GM12864 (cell line): ENCODE data around the gene ARMCX4.
"Not testable (repeated sequence)": the region's sequence is repeated elsewhere in the genome, so short reads cannot be mapped to it uniquely, and the experiment has no call there.

Source experiments
- DNase-seq: peaks from one replicate; pipeline ENCODE4 v3.0.0-alpha.2; 2011; ENCODE audit warnings: low read depth
- H3K4me3 ChIP-seq: 2 replicates; pipeline ENCODE4 v1.5.1; 2011; ENCODE audit warnings: mild to moderate bottlenecking, low read depth, low read length, control low read depth
- CTCF ChIP-seq: IDR thresholded peaks from 2 replicates; pipeline ENCODE4 v1.5.1; 2011; ENCODE audit warnings: low read depth, mild to moderate bottlenecking, moderate library complexity, low read length, control low read depth, inconsistent platforms; ENCODE audit errors: missing control alignments

Gene ARMCX4

GRCh38 chrX:101493225-101493624 is 8.0 kb downstream of the ARMCX4 start:
- no peak for TF ChIP-seq CTCF
- no peak overlapping the region for H3K4me3 ChIP-seq
- no peak for DNase-seq

- H3K4me3 ChIP-seq, DNase-seq: not testable (repeated sequence)
These were observed 17.7 kb downstream of the ARMCX4 start for GRCh38 chrX:101502929-101503328.

- TF ChIP-seq CTCF: no peak
- H3K4me3 ChIP-seq: no peak overlapping the region
- no peak for DNase-seq
These were observed 22.1 kb downstream of the ARMCX4 start for GRCh38 chrX:101507372-101507771.

- no peak overlapping the region for H3K4me3 ChIP-seq
- no peak for DNase-seq
- TF ChIP-seq CTCF: no peak
These were observed 22.7 kb downstream of the ARMCX4 start for GRCh38 chrX:101507986-101508385.

GRCh38 chrX:101530944-101531343 is 45.7 kb downstream of the ARMCX4 start:
- no peak overlapping the region for H3K4me3 ChIP-seq
- TF ChIP-seq CTCF: no peak
- no peak for DNase-seq
